HepG2 (cell line): ENCODE results near the gene FDXR. TPM values are rescaled to one million over a fixed set of nuclear protein-coding genes. Genes with fewer than 3 reads are reported as not detected.

Experiments
- ATAC-seq: fragments of 200-7000 bp; cut with Tn5 transposase; 3 replicates; pipeline ENCODE4 v1.9.1; 2020; ENCODE audit warnings: mild to moderate bottlenecking, moderate library complexity
- BruUV-seq: library from RNA; stranded (reverse); fragments of 400-500 nt; replicated peaks from 2 replicates; lab custom pipeline; 2021; lab: Mats Ljungman, UMichigan
- CTCF ChIA-PET: fragments of 300-600 bp; formaldehyde crosslinking; extraction: SDS; loops from one replicate; lab custom pipeline; 2021; ENCODE audit warnings: low total read pairs, inconsistent platforms, low intra/inter-chr PET ratio; lab: Yijun Ruan, JAX
- POLR2A ChIA-PET: fragments of 350-600 bp; sonication (Branson Sonifier 250); formaldehyde crosslinking; loops from one replicate; lab custom pipeline; 2020; ENCODE audit warnings: antibody characterized with exemption, inconsistent platforms; lab: Yijun Ruan, JAX
- DNase-seq: peaks from one replicate; pipeline ENCODE4 v3.0.0-alpha.2; 2015; ENCODE audit warnings: low spot score
- FAIRE-seq: peaks from 3 replicates; lab custom pipeline; 2011; peaks lifted over from hg19 to GRCh38; lab: Jason Lieb, UNC
- H2AFZ ChIP-seq: one replicate; pipeline ENCODE4 v1.6.1; 2011; ENCODE audit warnings: low read length, inconsistent platforms
- H3K27ac ChIP-seq: fragments of 300-600 bp; 3 replicates; pipeline ENCODE4 v1.8.0; 2011; ENCODE audit warnings: mixed run types, mild to moderate bottlenecking, mixed read lengths, low read length, inconsistent platforms; ENCODE audit not compliant: insufficient read depth; ENCODE audit errors: extremely low read length
- H3K27me3 ChIP-seq, 2 experiments: fragments of 200-600 bp in 1 of 2; 2 replicates in 1 of 2; 3 replicates in 1 of 2; pipeline versions ENCODE4 v1.6.0 to v1.8.0; 2011; ENCODE audit warnings: low read length in 2 of 2, mild to moderate bottlenecking in 2 of 2, moderate library complexity in 2 of 2, inconsistent platforms in 1 of 2; ENCODE audit not compliant: insufficient read depth in 2 of 2, control insufficient read depth in 1 of 2
- H3K36me3 ChIP-seq, 2 experiments: fragments of 200-600 bp in 1 of 2; replicated peaks in 1 of 2; 2 replicates in 1 of 2; 3 replicates in 1 of 2; pipeline versions ENCODE4 v1.5.1 to v1.8.0; 2011; ENCODE audit warnings: low read length in 2 of 2, inconsistent platforms in 1 of 2; ENCODE audit not compliant: insufficient read depth in 2 of 2, control insufficient read depth in 1 of 2
- H3K4me1 ChIP-seq: 2 replicates; pipeline ENCODE4 v1.5.1; 2012; ENCODE audit warnings: low read length, inconsistent platforms; ENCODE audit not compliant: insufficient read depth
- H3K4me2 ChIP-seq: 2 replicates; pipeline ENCODE4 v1.6.0; 2011; ENCODE audit warnings: low read depth, low read length, inconsistent platforms
- H3K4me3 ChIP-seq, 3 experiments: fragments of 200-600 bp in 1 of 3; sonication (generic), shearing (Covaris generic) in 1 of 3; replicated peaks in 1 of 3; 2 replicates each; pipeline ENCODE4 v1.5.1; 2011 to 2016; ENCODE audit warnings: low read length in 3 of 3, inconsistent platforms in 2 of 3, low read depth in 2 of 3, mild to moderate bottlenecking in 2 of 3, control low read depth in 1 of 3, mixed read lengths in 1 of 3; ENCODE audit not compliant: insufficient read depth in 1 of 3
- H3K79me2 ChIP-seq: one replicate; pipeline ENCODE4 v1.6.1; 2011; ENCODE audit warnings: low read length, inconsistent platforms; ENCODE audit not compliant: insufficient read depth
- H3K9ac ChIP-seq: 2 replicates; pipeline ENCODE4 v1.6.0; 2011; ENCODE audit warnings: mild to moderate bottlenecking, low read depth, low read length, inconsistent platforms; ENCODE audit not compliant: insufficient read depth
- H3K9me3 ChIP-seq: 2 replicates; pipeline ENCODE4 v1.5.1; 2012; ENCODE audit warnings: mild to moderate bottlenecking, low read length
- H4K20me1 ChIP-seq: 2 replicates; pipeline ENCODE4 v1.6.0; 2011; ENCODE audit warnings: inconsistent platforms, mild to moderate bottlenecking, low read length, moderate library complexity; ENCODE audit not compliant: insufficient read depth
- THAP11 ChIP-seq: IDR thresholded peaks from 2 replicates; pipeline ENCODE4 v1.6.1; 2016; ENCODE audit warnings: missing biosample characterization, missing genetic modification reagents
- U2AF1 ChIP-seq: fragments of 200-400 bp; formaldehyde crosslinking; optimal IDR thresholded peaks from 2 replicates; pipeline ENCODE3; 2017; ENCODE audit warnings: mild to moderate bottlenecking, low read depth, low read length
- ZNF329 ChIP-seq: sonication (generic); formaldehyde crosslinking; IDR thresholded peaks from 2 replicates; pipeline ENCODE4 v1.9.0; 2021; ENCODE audit warnings: low read depth, mild to moderate bottlenecking, missing genetic modification reagents
- ZNF652 ChIP-seq: IDR thresholded peaks from 2 replicates; pipeline ENCODE4 v1.6.1; 2016; ENCODE audit warnings: low read depth, borderline replicate concordance
- WGBS: methylation state at CpG from one replicate; pipeline ENCODE4 v1.1.6; 2017; ENCODE audit warnings: low lambda C conversion rate; 5-methylcytosine and 5-hydroxymethylcytosine counted together
- in situ Hi-C: cut with HindIII; loops from 2 replicates; pipeline ENCODE4 v1.10.0; 2017; ENCODE audit warnings: low pct_unique_long_range_greater_than_20kb; ENCODE audit not compliant: extremely low pct_ligation_motif_present
- intact Hi-C: fragments of 100-400 bp; cut with micrococcal nuclease; formaldehyde crosslinking; loops from one replicate; pipeline ENCODE4 v1.10.0; 2022; ENCODE audit not compliant: unreplicated experiment
- polyA plus RNA-seq, 8 experiments: library from polyadenylated mRNA; depleted of rRNA in 3 of 8; stranded (reverse) in 7 of 8; unstranded in 1 of 8; fragments of >200 nt; fragmentation: Illumina TruSeq in 4 of 8; extraction: Trizol in 4 of 8; gene quantifications; 2 replicates each; pipeline versions ENCODE4 v1.2.1 to v1.2.3, GENCODE V29; 2011 to 2016; ENCODE audit warnings: low read depth in 4 of 8, missing spikeins in 1 of 8, mixed read lengths in 1 of 8; ENCODE audit not compliant: insufficient read depth in 1 of 8
- total RNA-seq, 5 experiments: library from RNA; depleted of rRNA; stranded (reverse); fragments of >200 nt; fragmentation: Illumina TruSeq; extraction: Trizol; gene quantifications; 2 replicates each; pipeline ENCODE4 v1.2.3, GENCODE V29; 2016; ENCODE audit warnings: low read depth in 1 of 5
- TF ChIP-seq, protein P1 (sequence below): IDR thresholded peaks from 2 replicates; pipeline ENCODE4 v1.6.1; 2016; ENCODE audit warnings: low read depth, missing genetic modification reagents, missing compliant biosample characterization
- TF ChIP-seq, protein P2 (sequence below): sonication (generic); formaldehyde crosslinking; IDR thresholded peaks from 2 replicates; pipeline ENCODE4 v1.5.0; 2020; ENCODE audit warnings: mild to moderate bottlenecking, missing genetic modification reagents
- TF ChIP-seq, protein P3 (sequence below): sonication (generic); formaldehyde crosslinking; IDR thresholded peaks from 2 replicates; pipeline ENCODE4 v1.4.0; 2020; ENCODE audit warnings: missing genetic modification reagents
- TF ChIP-seq, protein P4 (sequence below): sonication (generic); formaldehyde crosslinking; IDR thresholded peaks from 2 replicates; pipeline ENCODE4 v1.5.1; 2020; ENCODE audit warnings: mild to moderate bottlenecking, missing genetic modification reagents, moderate library complexity

Gene FDXR
- total and polyA plus RNA-seq, 2 of the 13 experiments (the other 11 are each of a cell fraction or from before 2014, with no cell fraction given), result 23.4 to 116 TPM

DNA sequence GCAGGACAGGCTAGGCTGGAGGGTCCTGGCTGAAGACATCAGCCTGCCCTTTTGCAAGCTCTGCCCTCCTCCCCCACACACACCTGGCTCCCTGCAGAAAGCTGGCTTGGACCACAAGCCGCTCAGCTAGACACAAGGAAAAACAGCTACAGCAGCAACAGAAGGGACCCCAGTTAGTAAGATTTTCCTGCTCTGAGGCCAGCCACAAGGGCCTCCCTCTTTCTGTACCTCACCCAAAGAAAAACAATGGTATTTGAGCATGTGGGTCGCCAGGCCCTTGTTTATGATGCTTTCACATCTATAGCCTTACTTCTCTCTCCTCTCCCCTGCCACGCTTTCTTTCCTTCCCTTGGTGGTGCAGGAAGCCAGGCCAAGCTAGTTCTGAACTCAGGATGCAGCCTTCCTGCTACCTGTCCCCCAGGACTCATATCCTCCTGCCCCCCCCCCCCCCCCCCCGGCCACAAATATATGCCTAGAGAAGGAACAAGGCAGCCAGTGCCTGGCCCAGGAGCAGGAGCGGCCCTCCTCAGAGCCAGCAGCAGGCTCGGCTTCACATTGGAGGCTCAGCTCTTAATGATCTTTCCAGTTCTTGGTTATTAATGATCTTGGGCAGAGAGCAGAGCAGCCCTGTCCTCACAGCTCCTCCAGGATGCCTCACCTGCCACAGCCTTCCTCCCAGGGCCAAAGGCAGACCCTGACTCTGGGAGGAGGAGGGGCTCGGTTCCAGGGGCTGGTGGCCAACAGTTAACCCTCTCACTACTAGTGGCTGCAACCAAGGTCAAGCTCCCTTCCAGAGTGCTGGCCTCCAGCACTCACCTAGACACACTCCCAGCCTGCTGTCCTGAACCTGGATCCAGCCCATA lies 32.6 kb downstream of the FDXR start:
- FAIRE-seq, result no peak
- TF ChIP-seq ZNF329 (CRISPR knock-in tag), result no peak
- TF ChIP-seq, protein P1, sequence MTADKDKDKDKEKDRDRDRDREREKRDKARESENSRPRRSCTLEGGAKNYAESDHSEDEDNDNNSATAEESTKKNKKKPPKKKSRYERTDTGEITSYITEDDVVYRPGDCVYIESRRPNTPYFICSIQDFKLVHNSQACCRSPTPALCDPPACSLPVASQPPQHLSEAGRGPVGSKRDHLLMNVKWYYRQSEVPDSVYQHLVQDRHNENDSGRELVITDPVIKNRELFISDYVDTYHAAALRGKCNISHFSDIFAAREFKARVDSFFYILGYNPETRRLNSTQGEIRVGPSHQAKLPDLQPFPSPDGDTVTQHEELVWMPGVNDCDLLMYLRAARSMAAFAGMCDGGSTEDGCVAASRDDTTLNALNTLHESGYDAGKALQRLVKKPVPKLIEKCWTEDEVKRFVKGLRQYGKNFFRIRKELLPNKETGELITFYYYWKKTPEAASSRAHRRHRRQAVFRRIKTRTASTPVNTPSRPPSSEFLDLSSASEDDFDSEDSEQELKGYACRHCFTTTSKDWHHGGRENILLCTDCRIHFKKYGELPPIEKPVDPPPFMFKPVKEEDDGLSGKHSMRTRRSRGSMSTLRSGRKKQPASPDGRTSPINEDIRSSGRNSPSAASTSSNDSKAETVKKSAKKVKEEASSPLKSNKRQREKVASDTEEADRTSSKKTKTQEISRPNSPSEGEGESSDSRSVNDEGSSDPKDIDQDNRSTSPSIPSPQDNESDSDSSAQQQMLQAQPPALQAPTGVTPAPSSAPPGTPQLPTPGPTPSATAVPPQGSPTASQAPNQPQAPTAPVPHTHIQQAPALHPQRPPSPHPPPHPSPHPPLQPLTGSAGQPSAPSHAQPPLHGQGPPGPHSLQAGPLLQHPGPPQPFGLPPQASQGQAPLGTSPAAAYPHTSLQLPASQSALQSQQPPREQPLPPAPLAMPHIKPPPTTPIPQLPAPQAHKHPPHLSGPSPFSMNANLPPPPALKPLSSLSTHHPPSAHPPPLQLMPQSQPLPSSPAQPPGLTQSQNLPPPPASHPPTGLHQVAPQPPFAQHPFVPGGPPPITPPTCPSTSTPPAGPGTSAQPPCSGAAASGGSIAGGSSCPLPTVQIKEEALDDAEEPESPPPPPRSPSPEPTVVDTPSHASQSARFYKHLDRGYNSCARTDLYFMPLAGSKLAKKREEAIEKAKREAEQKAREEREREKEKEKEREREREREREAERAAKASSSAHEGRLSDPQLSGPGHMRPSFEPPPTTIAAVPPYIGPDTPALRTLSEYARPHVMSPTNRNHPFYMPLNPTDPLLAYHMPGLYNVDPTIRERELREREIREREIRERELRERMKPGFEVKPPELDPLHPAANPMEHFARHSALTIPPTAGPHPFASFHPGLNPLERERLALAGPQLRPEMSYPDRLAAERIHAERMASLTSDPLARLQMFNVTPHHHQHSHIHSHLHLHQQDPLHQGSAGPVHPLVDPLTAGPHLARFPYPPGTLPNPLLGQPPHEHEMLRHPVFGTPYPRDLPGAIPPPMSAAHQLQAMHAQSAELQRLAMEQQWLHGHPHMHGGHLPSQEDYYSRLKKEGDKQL (CRISPR knock-in tag), result no peak
- TF ChIP-seq, protein P2, sequence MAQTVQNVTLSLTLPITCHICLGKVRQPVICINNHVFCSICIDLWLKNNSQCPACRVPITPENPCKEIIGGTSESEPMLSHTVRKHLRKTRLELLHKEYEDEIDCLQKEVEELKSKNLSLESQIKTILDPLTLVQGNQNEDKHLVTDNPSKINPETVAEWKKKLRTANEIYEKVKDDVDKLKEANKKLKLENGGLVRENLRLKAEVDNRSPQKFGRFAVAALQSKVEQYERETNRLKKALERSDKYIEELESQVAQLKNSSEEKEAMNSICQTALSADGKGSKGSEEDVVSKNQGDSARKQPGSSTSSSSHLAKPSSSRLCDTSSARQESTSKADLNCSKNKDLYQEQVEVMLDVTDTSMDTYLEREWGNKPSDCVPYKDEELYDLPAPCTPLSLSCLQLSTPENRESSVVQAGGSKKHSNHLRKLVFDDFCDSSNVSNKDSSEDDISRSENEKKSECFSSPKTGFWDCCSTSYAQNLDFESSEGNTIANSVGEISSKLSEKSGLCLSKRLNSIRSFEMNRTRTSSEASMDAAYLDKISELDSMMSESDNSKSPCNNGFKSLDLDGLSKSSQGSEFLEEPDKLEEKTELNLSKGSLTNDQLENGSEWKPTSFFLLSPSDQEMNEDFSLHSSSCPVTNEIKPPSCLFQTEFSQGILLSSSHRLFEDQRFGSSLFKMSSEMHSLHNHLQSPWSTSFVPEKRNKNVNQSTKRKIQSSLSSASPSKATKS (CRISPR knock-in tag), result no peak
- peak; percentile 80; the same call in 1 of the 2 replicates for TF ChIP-seq ZNF652 (CRISPR knock-in tag)
- TF ChIP-seq, protein P3, sequence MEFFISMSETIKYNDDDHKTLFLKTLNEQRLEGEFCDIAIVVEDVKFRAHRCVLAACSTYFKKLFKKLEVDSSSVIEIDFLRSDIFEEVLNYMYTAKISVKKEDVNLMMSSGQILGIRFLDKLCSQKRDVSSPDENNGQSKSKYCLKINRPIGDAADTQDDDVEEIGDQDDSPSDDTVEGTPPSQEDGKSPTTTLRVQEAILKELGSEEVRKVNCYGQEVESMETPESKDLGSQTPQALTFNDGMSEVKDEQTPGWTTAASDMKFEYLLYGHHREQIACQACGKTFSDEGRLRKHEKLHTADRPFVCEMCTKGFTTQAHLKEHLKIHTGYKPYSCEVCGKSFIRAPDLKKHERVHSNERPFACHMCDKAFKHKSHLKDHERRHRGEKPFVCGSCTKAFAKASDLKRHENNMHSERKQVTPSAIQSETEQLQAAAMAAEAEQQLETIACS (CRISPR knock-in tag), result no peak
- TF ChIP-seq THAP11, result no peak
- TF ChIP-seq, protein P4, sequence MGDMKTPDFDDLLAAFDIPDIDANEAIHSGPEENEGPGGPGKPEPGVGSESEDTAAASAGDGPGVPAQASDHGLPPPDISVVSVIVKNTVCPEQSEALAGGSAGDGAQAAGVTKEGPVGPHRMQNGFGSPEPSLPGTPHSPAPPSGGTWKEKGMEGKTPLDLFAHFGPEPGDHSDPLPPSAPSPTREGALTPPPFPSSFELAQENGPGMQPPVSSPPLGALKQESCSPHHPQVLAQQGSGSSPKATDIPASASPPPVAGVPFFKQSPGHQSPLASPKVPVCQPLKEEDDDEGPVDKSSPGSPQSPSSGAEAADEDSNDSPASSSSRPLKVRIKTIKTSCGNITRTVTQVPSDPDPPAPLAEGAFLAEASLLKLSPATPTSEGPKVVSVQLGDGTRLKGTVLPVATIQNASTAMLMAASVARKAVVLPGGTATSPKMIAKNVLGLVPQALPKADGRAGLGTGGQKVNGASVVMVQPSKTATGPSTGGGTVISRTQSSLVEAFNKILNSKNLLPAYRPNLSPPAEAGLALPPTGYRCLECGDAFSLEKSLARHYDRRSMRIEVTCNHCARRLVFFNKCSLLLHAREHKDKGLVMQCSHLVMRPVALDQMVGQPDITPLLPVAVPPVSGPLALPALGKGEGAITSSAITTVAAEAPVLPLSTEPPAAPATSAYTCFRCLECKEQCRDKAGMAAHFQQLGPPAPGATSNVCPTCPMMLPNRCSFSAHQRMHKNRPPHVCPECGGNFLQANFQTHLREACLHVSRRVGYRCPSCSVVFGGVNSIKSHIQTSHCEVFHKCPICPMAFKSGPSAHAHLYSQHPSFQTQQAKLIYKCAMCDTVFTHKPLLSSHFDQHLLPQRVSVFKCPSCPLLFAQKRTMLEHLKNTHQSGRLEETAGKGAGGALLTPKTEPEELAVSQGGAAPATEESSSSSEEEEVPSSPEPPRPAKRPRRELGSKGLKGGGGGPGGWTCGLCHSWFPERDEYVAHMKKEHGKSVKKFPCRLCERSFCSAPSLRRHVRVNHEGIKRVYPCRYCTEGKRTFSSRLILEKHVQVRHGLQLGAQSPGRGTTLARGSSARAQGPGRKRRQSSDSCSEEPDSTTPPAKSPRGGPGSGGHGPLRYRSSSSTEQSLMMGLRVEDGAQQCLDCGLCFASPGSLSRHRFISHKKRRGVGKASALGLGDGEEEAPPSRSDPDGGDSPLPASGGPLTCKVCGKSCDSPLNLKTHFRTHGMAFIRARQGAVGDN, result 0 out of 2 replicates have a peak, but pooled peaks have one; percentile 3
- no peak for TF ChIP-seq U2AF1

More for the DNA sequence above, 32.6 kb downstream of the FDXR start:
- no peak overlapping the region for H3K9ac ChIP-seq
- ChIA-PET CTCF (no interaction called here), POLR2A (interaction anchor here (1.6 kb wide), 1 partner anchor 33 kb away, joined by 6 read pairs; the partner anchor contains the start of gene FDXR)
- H3K9me3 ChIP-seq, result no peaks in the 10 kb centered on the region
- in situ Hi-C loops, result no loop called here
- no peak overlapping the region for H3K4me2 ChIP-seq
- H3K27ac ChIP-seq, result no peak overlapping the region
- no peaks in the 10 kb centered on the region for H3K27me3 ChIP-seq
- BruUV-seq, result no TSS peak
- WGBS, result 60% methylated on average over 6 of the region's 7 CpGs
- no peak overlapping the region for H2AFZ ChIP-seq
- no peak overlapping the region for H3K4me3 ChIP-seq
- peaks cover 3% of the 10 kb centered on the region in 2 experiments; a peak in 1 of 5 replicates for H3K36me3 ChIP-seq
- intact Hi-C loops, result no loop called here
- H4K20me1 ChIP-seq, result no peaks in the 10 kb centered on the region
- H3K79me2 ChIP-seq, result no peaks in the 10 kb centered on the region
- DNase-seq (no peak), ATAC-seq (no peak)
- H3K4me1 ChIP-seq, result peaks cover 16% of the 10 kb centered on the region
